ENCODE results near the gene TMX1. TPM values are rescaled to one million over a fixed set of nuclear protein-coding genes. Genes with fewer than 3 reads are reported as not detected.

The TMX1 gene
- total RNA-seq, 1 donor from 2014 or later, result 56.2 TPM

DNA sequence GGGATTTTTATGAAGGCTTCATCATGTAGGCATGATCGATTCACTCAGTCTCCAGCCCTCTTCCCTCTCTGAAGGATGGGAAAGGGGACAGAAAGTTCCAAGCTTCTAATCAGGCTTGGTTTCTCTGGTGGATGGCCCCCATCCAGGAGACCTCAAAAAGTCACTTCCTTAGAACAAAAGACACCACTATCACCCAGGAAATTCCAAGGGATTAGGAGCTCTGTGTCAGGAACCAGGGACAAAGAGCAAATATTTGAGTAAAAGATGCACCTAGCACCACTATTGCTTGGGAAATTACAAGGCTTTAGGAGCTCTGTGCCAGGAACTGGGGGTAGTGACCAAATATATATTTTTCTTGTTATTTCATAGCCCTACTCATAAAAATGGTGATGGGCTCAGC lies 33.6 kb upstream of the TMX1 start:
- FAIRE-seq (no peak), DNase-seq (ENCODE audit: low read depth) (no peak)
- Histone ChIP-seq H3K4me1 (ENCODE audit: insufficient read depth, low read length) (no peaks in the 10 kb centered on the region), H3K9me3 (ENCODE audit: insufficient read depth, low read depth, low read length) (no peaks in the 10 kb centered on the region), H2AFZ (ENCODE audit: low read depth, low read length) (no peak overlapping the region), H3K79me2 (ENCODE audit: insufficient read depth, low read length) (no peaks in the 10 kb centered on the region), H3K27me3 (ENCODE audit: insufficient read depth, low read length) (peaks cover 21% of the 10 kb centered on the region), H4K20me1 (ENCODE audit: insufficient read depth, low read length) (no peaks in the 10 kb centered on the region), H3K27ac (ENCODE audit: low read depth, low read length) (no peak overlapping the region), H3K9ac (ENCODE audit: low read length) (no peak overlapping the region), H3K36me3 (ENCODE audit: insufficient read depth, low read length) (no peaks in the 10 kb centered on the region), H3K4me3 (ENCODE audit: insufficient read depth, low read depth, low read length) (no peak overlapping the region), H3K4me2 (ENCODE audit: low read length) (no peak overlapping the region)
- Mint-ChIP-seq H3K9me3 (ENCODE audit: unreplicated experiment) (no peaks in the 10 kb centered on the region), H3K4me1 (ENCODE audit: low read depth, unreplicated experiment) (no peaks in the 10 kb centered on the region), H3K36me3 (ENCODE audit: low read depth, unreplicated experiment) (no peaks in the 10 kb centered on the region), H3K27ac (ENCODE audit: unreplicated experiment) (no peak overlapping the region), H3K27me3 (ENCODE audit: low read depth, unreplicated experiment) (peaks cover 12% of the 10 kb centered on the region), H3K4me3 (ENCODE audit: unreplicated experiment) (no peak overlapping the region)
- TF ChIP-seq CTCF (IDR thresholded peaks at IDR 0.05; ENCODE audit: insufficient read depth, low read depth, low read length) (no peak), EZH2 (IDR thresholded peaks at IDR 0.05; ENCODE audit: insufficient read depth, low read length) (no peak)

DNA sequence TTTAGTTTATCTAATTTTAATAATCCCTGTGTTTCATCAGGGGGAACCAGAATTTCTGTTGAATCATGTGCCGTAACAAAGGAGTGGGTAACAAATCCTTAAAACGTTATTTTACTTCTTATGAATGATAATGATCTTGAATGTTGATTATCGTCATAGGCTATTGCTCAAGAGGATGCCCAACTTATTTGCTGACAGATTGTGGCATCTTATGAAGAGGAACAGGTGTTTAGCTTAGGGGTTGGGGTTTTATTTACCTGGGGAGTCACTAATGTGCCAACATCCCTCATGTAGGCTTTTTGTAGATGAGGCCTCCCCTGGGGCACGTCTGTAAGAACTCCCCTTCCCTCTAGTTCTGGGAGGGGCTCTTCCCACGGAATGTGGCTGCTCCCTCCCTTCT lies 32.4 kb upstream of the TMX1 start:
- Histone ChIP-seq H2AFZ (ENCODE audit: low read depth, low read length) (no peak overlapping the region), H3K4me1 (ENCODE audit: insufficient read depth, low read length) (no peaks in the 10 kb centered on the region), H3K4me2 (ENCODE audit: low read length) (no peak overlapping the region), H3K27ac (ENCODE audit: low read depth, low read length) (no peak overlapping the region), H3K9ac (ENCODE audit: low read length) (no peak overlapping the region), H3K36me3 (ENCODE audit: insufficient read depth, low read length) (no peaks in the 10 kb centered on the region), H3K9me3 (ENCODE audit: insufficient read depth, low read depth, low read length) (no peaks in the 10 kb centered on the region), H3K4me3 (ENCODE audit: insufficient read depth, low read depth, low read length) (no peak overlapping the region), H3K79me2 (ENCODE audit: insufficient read depth, low read length) (no peaks in the 10 kb centered on the region), H3K27me3 (ENCODE audit: insufficient read depth, low read length) (peaks cover 16% of the 10 kb centered on the region), H4K20me1 (ENCODE audit: insufficient read depth, low read length) (no peaks in the 10 kb centered on the region)
- TF ChIP-seq EZH2 (IDR thresholded peaks at IDR 0.05; ENCODE audit: insufficient read depth, low read length) (no peak), CTCF (IDR thresholded peaks at IDR 0.05; ENCODE audit: insufficient read depth, low read depth, low read length) (no peak)
- no peak overlapping the region for H3K27ac Mint-ChIP-seq (ENCODE audit: unreplicated experiment)
- peaks cover 11% of the 10 kb centered on the region for H3K27me3 Mint-ChIP-seq (ENCODE audit: low read depth, unreplicated experiment)
- FAIRE-seq (no peak), DNase-seq (ENCODE audit: low read depth) (no peak)
- H3K4me1 Mint-ChIP-seq (ENCODE audit: low read depth, unreplicated experiment), result no peaks in the 10 kb centered on the region
- H3K36me3 Mint-ChIP-seq (ENCODE audit: low read depth, unreplicated experiment), result no peaks in the 10 kb centered on the region
- H3K9me3 Mint-ChIP-seq (ENCODE audit: unreplicated experiment), result no peaks in the 10 kb centered on the region
- H3K4me3 Mint-ChIP-seq (ENCODE audit: unreplicated experiment), result no peak overlapping the region

- Mint-ChIP-seq H3K27me3 (ENCODE audit: low read depth, unreplicated experiment) (peaks cover 8% of the 10 kb centered on the region), H3K27ac (ENCODE audit: unreplicated experiment) (no peak overlapping the region), H3K9me3 (ENCODE audit: unreplicated experiment) (no peaks in the 10 kb centered on the region), H3K4me3 (ENCODE audit: unreplicated experiment) (no peak overlapping the region), H3K36me3 (ENCODE audit: low read depth, unreplicated experiment) (no peaks in the 10 kb centered on the region), H3K4me1 (ENCODE audit: low read depth, unreplicated experiment) (no peaks in the 10 kb centered on the region)
- no peaks in the 10 kb centered on the region for H3K4me1 ChIP-seq (ENCODE audit: insufficient read depth, low read length)
- H3K9me3 ChIP-seq (ENCODE audit: insufficient read depth, low read depth, low read length), result no peaks in the 10 kb centered on the region
- H4K20me1 ChIP-seq (ENCODE audit: insufficient read depth, low read length), result no peaks in the 10 kb centered on the region
- H3K27me3 ChIP-seq (ENCODE audit: insufficient read depth, low read length), result peaks cover 11% of the 10 kb centered on the region
- H3K36me3 ChIP-seq (ENCODE audit: insufficient read depth, low read length), result no peaks in the 10 kb centered on the region
- H3K27ac ChIP-seq (ENCODE audit: low read depth, low read length), result no peak overlapping the region
- H3K4me3 ChIP-seq (ENCODE audit: insufficient read depth, low read depth, low read length), result no peak overlapping the region
- no peak overlapping the region for H3K9ac ChIP-seq (ENCODE audit: low read length)
- H2AFZ ChIP-seq (ENCODE audit: low read depth, low read length), result no peak overlapping the region
- no peak for DNase-seq (ENCODE audit: low read depth)
- no peak overlapping the region for H3K4me2 ChIP-seq (ENCODE audit: low read length)
- TF ChIP-seq EZH2 (IDR thresholded peaks at IDR 0.05; ENCODE audit: insufficient read depth, low read length) (no peak), CTCF (IDR thresholded peaks at IDR 0.05; ENCODE audit: insufficient read depth, low read depth, low read length) (no peak)
- FAIRE-seq, result no peak
- H3K79me2 ChIP-seq (ENCODE audit: insufficient read depth, low read length), result no peaks in the 10 kb centered on the region
These were observed 31.1 kb upstream of the TMX1 start for GRCh38 chr14:51208982-51209381.
